ENCODE data around the gene PPIL4.

PPIL4 gene, protein sequence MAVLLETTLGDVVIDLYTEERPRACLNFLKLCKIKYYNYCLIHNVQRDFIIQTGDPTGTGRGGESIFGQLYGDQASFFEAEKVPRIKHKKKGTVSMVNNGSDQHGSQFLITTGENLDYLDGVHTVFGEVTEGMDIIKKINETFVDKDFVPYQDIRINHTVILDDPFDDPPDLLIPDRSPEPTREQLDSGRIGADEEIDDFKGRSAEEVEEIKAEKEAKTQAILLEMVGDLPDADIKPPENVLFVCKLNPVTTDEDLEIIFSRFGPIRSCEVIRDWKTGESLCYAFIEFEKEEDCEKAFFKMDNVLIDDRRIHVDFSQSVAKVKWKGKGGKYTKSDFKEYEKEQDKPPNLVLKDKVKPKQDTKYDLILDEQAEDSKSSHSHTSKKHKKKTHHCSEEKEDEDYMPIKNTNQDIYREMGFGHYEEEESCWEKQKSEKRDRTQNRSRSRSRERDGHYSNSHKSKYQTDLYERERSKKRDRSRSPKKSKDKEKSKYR

DNA sequence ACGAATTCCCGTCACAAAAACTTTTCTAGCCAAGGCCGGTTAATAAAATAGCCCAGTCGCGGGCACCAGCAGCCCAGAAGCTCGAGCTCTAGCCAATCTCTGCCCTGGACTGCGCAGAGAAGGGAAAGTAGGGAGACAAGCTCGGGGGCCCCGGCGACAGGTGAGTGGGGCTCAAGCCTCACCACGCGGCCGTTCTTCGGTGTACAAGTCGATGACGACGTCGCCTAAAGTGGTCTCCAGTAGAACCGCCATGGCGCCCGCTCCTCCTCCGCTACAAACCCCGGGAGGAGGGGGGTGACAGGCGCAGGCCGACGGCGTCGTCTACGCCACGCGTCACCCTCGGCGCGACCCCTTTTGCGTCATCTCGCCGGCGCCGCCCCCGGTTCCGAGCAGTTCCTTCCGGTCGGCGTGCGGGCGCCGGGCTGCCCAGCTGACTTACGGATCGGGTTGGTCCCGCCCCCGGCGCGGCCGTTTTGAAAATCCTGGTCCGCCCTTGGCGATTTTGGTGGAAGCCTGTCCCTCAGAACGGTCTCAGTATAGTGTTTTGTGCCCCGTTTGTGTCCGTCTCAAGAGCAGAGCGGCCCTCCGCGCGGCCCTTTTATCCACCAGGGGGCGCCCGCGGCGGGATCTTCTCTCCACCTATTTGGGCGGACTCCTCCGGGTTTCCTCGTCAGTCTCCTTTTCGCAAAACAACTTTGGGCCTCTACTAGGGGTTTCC lies at the start of gene PPIL4:
Gene PPIL4, minus strand, starts transcription at position 290 of the 718 bp plus-strand sequence. Its CDS starts 38 bp downstream, at position 252.
- DNase-seq, result peak; percentile 92

DNA sequence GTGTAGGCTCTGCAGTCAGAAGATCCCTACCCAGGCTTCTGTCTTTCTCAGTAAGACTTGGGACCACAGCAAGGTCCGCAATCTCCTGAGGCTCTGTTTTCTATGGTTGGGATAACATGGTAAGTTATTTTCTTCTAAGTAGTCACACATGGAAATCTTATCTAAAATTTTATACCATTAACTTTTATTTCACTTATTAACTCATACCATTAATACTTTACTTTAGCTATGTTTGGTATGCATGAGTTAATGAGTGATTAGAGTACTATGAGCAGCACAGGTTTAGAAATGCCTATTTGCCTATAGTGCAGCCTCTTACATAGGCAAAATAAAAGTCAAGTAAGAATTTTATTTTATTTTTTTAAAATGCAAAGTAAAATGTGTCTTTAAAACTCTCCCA lies 47.6 kb upstream of the PPIL4 start:
- DNase-seq, result no peak

DNA sequence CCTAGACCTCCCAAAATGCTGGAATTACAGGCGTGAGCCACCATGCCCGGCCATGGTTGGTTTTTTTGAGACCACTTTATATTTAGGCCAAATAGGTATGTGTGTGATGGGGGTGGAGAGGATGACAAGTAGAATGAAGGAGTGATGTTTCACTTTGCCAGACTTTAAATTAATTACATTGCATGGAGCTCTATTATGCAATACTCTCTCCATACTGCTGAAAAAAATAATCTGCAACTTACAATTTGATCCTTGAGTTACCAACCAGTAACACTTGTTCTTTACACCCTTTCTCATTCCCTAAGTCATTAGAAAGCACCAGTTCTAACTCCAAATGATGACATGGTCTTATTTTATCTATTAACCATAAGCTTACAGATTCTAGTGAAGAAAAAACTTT lies 47.1 kb upstream of the PPIL4 start:
- no peak for DNase-seq

DNA sequence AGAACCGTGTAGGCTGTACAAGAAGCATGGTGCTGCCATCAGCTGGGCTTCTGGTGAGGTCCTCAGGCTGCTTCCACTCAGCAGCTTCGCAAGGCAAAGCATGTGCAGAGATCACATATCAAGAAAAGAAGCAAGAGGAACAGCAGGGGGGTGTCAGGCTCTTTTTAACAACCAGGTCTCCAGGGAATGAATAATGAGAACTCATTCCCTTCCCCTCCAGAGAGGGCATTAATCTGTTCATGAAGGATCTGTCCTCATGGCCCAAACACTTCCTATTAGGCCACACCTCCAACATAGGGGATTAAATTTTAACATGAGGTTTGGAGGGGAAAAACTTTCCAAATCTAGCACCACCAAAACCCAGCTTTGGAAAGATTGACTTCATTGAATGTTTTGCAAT lies 40.3 kb upstream of the PPIL4 start:
- no peak for DNase-seq

DNA sequence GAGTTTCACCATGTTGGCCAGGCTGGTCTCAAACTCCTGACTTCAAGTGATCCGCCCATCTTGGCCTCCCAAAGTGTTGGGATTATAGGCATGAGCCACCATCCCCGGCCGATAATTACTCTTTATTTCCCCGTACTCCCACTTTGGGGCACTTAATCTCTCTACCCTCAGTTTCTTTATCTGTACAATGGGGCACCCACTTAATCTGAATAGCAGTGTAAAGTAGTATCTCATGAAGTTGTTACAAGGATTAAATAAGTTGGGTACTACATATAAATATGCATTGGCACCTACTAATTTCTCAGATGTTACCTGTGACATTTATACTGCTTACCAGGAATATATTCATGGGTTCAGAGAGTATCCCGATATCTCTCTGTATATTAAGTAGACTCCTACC lies 35.5 kb upstream of the PPIL4 start:
- DNase-seq, result no peak

DNA sequence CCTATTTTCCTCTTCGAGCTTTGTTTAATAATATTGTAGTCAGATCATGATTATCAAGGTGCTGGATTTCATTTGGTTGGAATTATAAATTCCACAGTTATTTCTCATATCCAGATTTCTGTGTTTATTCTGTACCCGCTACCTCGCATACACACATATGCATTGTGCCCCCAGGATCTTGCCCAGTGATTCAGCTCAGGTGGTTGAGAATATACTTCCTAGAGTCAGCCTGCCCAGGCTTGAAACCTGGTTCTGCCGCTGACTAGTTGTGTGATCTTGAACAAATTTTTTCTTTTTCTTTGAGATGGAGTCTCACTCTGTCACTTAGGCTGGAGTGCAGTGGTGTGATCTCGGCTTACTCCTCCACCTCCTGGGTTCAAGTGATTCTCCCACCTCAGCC lies 35.0 kb upstream of the PPIL4 start:
- no peak for DNase-seq

DNA sequence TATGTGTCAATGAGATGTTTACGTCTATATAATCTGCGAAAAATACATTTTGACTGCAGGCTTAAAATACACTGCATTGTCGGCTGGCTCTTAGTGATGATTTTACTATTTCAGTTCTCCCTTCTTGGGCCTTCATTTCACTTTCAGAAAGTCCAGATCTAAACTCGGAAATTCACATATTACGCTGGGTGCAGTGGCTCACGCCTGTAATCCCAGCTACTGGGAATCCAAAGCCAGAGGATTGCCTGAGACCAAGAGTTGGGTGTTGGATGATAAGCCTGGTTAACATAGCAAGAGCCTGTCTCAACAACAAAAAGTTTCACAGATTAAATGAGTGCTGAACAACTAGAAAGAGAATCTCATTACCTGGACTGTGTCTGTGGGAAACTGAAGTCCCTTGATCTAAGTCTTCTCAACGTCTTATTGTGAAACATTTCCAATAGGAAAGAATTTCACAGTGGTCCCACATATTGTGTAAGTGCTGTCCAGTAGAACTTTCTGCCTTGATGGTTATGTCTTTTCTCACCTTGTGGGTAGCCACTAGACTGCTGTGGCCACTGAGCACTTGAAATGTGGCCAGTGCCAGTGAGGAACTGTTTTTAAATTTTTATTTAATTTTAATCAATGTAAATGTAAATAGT lies 22.2 kb upstream of the PPIL4 start:
- no peak for DNase-seq

DNA sequence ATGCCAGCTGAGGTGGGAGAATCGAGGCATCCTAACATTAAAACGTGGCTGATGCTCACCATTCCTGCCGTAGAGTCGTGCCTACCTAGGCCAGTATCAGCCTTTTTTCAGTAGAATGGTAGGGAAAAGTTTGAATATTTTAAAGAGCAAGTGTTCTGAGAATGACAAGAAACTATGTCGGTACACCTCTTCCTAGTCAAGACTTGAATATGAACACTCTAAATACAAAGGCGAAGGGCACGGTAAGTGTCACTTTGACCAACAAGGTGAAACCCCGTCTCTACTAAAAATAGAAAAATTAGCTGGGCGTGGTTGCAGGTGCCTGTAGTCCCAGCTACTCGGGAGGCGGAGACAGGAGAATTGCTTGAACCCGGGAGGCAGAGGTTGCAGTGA lies 21.3 kb upstream of the PPIL4 start:
- DNase-seq, result no peak

DNA sequence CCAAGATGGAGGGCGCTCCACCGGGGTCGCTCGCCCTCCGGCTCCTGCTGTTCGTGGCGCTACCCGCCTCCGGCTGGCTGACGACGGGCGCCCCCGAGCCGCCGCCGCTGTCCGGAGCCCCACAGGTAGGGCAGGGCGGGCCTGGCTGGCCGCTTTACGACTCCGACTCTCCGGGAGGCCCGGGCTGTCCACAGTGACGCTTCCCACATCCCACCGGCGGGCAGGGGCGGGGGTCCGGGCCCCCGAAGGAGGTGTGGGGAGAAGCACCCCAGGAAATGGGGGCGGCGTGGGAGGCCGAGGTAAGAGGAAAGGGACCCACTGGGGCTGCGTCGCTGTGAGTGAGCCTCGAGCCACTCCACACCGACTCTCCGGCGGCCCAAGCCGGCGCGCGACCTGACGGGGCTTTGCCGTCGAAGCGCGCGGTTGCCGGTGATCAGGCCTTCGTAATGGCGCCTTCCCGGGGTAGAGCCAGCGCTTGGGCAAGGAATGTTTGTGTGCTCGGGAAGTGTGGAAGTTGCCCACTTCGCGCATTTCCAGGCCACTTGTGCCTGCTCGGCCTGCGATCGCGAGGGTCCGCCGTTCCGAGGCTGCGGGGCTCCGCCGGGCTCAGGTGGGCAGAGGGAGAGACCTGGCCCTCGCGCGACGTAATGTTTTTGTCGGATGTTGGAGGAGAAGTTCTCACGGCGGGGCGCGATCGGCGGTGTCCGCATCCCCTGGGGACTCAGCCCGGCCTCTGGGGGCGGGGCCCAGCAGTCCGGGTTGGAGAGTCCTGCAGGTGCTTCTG lies 20.8 kb upstream of the PPIL4 start:
- DNase-seq, result peak; percentile 45

DNA sequence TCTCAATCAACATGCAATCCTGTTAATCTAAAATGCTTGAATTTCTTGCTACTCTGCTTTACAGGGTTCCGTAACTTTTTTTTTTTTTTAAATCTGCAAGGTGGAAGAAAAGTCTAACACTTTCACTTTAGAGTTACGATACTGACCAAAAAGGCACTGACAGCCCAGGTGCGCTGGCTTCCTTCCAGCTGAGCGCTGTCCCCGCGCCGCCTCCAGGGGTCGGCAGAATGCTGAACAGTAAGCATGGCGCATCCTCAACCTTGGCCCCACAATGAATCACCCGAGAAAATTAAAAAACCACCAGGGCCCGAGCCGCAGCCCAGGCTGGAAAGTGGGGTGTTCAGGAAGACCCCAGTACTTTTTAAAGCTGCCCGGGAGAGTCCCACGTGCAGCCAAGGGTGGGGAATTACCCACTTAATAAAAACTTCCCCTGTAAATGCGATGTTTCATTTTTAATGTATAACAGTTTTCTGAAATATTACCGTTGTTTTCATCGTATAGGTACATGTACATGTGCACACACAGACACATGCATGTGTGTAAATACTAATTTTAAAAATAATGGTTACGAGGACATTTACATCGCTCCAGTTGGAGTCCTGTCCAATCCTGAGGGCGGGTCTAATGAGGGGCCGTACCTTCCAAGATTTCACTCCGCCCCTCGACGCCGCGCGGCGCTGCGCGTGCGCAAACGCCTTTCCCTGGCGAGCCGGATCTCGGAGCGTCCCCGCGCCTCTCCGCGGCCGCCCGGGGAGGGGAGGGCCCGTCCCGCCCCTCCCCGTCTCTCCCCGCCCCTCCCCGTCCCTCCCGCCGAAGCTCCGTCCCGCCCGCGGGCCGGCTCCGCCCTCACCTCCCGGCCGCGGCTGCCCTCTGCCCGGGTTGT lies 19.9 kb upstream of the PPIL4 start, which contains the start of gene GINM1:
Gene GINM1, plus strand, starts transcription at position 849 of the 883 bp plus-strand sequence. CDS start 40 bp downstream, outside the sequence.
- peak; percentile 92 for DNase-seq

DNA sequence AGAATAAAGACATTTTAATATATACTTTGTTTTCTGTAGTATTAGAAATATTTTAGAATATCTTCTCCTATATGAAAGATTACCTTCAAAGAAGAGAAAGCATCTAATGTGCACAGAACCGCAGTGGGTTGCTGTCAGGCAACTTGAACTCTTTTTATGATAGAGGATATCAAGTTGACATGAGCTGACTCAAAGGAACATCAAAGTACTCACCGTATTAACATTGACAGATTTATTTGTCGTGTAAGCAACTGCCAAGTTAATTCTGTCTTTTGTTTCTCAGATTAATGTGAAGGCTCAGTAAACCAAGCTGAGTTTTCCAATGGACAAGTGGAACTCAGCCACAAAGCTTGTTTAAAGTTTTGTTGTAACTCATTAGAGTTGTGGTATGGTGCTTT lies 18.1 kb upstream of the PPIL4 start:
- no peak for DNase-seq

DNA sequence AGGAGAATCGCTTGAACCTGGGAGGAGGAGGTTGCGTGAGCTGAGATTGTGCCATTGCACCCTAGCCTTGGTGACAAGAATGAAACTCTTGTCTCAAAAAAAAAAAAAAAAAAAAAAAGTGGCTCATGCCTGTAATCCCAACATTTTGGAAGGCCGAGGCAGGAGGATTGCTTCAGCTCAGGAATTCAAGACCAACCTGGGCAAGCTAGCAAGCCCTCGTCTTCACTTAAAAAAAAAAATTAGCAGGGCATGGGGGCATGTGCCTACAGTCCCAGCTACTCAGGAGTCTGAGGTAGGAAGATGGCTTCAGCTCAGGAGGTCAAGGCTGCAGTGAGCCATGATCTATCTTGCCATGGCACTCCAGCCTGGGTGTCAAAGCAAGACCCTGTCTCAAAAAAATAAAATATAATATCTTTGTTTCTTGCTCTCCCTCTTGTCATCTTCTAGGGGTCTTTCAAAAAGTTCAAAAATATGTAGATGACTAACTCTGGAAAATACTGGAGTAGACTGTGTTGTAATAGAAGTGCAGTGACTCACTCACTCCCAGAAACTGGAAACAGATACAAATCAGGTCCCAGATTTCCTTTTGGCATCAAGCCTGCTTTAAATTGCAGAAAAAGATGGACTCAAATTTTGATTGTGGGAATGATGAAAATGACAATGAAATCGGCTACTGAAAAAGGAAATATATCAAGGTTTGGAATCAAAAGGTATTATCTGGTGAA lies 17.5 kb upstream of the PPIL4 start:
- DNase-seq, result no peak

DNA sequence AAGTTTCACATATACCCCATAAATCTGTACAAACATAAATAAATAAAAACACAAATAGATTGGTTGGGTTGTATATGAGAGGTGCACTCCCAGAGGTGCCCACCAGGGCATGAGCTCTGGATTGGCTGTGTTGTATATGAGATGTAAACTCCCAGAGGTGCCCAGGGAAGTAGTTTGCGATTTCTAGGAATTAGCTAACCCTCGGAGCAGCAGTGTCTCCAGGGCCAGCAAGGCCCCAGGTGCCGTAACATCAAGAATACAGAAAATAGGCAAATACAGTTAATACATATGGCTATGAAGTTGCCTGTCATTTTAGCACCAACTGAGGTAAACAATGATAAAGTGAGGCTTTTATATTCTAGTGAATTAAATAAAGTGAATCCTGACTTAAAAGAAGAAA lies 14.9 kb upstream of the PPIL4 start:
- DNase-seq, result no peak

DNA sequence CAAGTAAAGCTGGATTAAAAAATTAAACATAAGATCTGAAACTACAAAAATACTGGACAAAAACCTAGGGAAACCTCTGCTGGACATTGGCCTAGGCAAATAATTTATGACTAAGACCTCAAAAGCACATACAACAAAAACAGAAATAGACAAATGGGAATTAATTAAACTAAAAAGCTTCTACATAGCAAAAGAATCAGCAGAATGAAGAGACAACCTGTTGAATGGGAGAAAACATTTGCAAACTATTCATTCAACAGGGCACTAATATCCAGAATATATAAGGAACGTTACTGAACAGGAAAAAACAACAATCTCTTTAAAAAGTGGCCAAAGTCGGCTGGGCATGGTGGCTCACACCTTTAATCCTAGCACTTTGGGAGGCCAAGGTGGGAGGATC lies 13.5 kb upstream of the PPIL4 start:
- no peak for DNase-seq

DNA sequence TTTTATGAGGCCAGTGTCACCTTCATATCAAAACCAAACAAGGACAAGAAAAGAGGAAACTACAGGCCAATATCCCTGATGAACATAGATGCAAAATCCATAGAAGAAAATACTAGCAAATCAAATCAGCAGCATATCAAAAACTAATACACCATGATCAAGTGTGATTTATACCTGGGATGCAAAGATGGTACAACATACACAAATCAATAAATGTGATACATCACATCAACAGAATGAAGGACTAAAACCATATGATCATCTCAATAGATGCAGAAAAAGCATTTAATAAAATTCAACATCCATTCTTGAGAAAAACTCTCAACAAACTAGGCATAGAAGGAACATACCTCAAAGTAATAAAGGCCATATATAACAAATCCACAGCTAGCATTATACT lies 12.2 kb upstream of the PPIL4 start:
- DNase-seq, result no peak

DNA sequence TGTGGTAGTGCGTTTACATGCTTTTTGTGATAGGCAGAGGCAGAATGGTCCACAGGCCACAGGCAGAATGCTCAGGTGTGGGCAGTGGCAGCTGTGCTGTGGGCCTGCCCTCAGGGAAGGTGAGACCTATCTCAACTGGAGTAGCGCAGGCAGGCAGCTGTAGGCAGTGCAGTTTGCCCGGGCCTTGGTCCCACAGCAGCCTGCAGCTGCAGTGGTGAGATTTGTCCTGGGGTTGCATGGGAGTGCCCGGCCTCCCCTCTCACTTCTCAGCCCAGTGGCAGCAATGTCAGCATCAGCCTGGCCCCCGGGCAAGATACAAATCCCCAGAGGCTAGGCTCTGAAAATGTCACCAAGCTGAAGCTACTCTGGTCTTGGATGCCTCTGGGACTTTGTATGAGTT lies 6.1 kb upstream of the PPIL4 start:
- no peak for DNase-seq

DNA sequence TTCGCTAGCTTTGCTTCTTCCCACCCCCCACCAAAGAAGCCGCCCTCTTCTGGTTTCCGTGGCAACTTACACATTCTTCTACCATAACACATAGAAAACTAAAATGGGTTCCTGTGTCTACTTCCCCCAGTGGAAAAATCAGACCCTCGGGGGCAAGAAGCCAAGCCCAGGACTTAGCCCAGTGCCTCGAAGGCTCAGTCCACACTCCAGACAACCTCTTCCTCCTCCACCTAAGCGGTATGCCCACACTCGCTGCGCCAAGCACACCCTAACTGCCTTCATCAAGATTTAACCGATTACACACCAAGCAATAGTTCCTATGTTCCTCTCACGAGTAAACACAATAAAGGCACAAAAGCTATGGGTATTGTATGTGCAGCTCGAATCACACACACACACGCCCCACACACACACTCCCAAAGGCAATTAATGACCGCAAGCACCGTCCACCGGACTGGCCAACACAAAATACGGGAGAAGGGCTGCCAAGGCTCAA lies 537 bp downstream of the PPIL4 start:
- DNase-seq, result no peak

DNA sequence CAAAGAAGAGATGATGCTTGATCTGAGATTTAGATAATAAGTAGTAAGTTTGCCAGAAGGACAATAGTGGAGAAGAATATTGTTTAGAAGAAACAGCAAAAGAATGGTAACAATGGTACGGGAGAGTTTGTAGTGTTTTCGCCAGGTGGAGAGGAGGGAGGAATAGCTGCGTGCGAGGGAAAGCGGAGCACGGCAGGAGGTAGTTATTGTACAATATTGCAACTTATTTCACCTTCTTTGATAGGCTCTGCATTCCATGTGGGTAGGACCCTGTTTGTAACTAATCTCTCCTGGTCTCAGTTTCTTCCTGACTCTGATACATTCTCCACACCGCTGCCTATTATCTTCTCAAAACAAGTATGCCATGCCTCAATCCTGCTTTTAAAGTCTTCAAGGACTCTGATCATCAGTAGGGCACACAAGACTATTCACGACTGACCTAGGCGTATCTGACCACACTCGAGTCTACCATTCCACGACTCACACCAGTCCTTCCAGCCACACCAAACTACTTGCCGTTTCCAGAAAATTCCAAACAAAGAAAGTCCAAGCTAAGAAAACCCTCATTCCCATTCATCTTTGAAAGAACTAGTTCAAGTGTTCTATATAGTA lies 1.1 kb downstream of the PPIL4 start:
- no peak for DNase-seq

DNA sequence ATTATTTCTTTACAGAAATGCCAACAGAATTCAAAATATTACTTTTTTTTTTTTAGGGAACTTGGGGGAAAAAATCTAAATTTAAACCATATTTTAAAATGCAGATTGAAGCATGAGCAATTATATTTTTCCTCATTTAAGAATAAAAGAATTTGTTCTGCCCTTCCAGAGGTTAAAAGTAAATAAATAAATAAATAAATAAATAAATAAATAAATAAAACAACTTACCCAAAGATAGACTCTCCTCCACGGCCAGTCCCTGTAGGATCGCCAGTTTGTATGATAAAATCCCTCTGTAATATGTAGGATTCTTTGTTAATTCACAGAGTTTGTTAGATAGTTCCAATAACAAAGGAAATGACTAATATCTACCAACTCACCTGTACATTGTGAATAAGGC lies 4.7 kb downstream of the PPIL4 start:
- no peak for DNase-seq

DNA sequence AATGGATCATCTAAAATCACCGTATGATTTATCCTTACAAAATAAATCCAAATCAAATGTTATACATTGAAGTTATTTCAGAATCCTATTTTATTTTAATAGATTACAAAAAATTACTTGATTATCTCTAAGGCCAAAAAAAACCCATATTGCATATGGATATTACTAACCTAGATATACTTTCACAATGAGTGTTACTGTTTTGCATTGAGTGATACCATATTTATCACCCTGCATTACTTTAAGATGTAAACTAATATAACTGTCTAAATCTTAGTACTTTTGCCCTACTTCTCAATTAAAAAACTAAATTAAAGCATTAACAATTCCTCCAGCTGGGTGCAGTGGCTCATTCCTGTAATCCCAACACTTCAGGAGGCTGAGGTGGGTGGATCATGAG lies 11.1 kb downstream of the PPIL4 start:
- no peak for DNase-seq
